ENCODE results near the gene PRSS1.

Gene PRSS1

DNA sequence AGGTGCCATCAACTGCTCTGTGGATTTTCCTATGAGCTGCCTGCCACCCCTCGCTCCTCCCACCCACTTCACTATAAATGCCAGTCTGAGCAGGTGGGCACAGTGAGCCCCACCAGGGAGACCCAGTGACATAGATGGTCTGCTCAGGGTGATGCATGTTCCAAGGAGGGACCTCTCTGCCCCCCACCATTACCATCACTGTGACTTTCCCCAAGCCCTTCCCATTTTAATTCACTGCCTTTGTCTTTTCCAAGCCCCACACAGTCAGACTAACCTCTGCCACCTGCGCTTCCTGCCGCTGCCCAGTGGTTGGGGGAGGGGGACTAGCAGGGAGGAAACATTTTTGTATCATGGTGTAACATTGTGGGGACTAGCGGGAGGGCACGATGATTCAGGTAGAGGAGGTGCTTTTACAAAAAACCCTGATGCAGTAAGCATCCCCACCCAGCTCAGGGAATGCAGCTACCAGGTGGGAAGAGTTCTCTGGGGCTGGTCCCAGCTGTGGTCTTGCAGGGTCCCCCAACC is 46.1 kb downstream of the PRSS1 start:
- no peak for TF ChIP-seq CTCF (conservative IDR thresholded peaks at IDR 0.05; ENCODE audit: low read depth)
- CTCF ChIA-PET = no interaction called here
- POLR2A ChIA-PET (ENCODE audit: low non-redundant PET) = no interaction called here
- no peak overlapping the region for H3K27ac ChIP-seq
- DNase-seq (ENCODE audit: low spot score) = no peak

DNA sequence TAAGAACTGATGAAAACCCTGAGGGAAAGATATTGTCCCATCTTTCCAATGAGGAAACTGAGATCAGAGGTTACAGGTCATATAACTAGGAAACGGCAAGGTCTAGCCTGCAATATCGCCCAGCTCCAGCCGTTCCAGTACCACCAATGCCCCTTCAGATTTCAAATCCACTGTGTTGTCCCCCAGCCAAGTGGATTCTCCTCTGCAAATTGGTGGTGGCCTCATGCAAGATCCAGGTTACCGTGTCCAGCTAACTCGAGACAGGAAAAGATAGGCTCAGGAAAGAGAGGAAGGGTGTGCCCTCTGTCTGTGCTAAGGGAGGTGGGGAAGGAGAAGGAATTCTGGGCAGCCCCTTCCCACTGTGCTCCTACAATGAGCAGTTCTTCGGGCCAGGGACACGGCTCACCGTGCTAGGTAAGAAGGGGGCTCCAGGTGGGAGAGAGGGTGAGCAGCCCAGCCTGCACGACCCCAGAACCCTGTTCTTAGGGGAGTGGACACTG is 46.8 kb downstream of the PRSS1 start:
- DNase-seq (ENCODE audit: low spot score) = no peak
- CTCF ChIA-PET = interaction anchor here (0.5 kb wide), 1 partner anchor 208 kb away, joined by 3 read pairs; no protein-coding TSS in a partner anchor
- no peak overlapping the region for H3K27ac ChIP-seq
- POLR2A ChIA-PET (ENCODE audit: low non-redundant PET) = no interaction called here
- TF ChIP-seq CTCF (conservative IDR thresholded peaks at IDR 0.05; ENCODE audit: low read depth) = no peak

DNA sequence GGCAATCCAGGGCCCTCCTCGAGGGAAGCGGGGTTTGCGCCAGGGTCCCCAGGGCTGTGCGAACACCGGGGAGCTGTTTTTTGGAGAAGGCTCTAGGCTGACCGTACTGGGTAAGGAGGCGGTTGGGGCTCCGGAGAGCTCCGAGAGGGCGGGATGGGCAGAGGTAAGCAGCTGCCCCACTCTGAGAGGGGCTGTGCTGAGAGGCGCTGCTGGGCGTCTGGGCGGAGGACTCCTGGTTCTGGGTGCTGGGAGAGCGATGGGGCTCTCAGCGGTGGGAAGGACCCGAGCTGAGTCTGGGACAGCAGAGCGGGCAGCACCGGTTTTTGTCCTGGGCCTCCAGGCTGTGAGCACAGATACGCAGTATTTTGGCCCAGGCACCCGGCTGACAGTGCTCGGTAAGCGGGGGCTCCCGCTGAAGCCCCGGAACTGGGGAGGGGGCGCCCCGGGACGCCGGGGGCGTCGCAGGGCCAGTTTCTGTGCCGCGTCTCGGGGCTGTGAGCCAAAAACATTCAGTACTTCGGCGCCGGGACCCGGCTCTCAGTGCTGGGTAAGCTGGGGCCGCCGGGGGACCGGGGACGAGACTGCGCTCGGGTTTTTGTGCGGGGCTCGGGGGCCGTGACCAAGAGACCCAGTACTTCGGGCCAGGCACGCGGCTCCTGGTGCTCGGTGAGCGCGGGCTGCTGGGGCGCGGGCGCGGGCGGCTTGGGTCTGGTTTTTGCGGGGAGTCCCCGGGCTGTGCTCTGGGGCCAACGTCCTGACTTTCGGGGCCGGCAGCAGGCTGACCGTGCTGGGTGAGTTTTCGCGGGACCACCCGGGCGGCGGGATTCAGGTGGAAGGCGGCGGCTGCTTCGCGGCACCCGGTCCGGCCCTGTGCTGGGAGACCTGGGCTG is 47.5 kb downstream of the PRSS1 start:
- ChIA-PET CTCF (interaction anchor here (0.5 to 0.7 kb wide), 2 partner anchors 48 to 209 kb away, joined by 3 read pairs; no protein-coding TSS in a partner anchor), POLR2A (ENCODE audit: low non-redundant PET) (no interaction called here)
- no peak overlapping the region for H3K27ac ChIP-seq
- DNase-seq (ENCODE audit: low spot score) = no peak
- no peak for TF ChIP-seq CTCF (conservative IDR thresholded peaks at IDR 0.05; ENCODE audit: low read depth)

DNA sequence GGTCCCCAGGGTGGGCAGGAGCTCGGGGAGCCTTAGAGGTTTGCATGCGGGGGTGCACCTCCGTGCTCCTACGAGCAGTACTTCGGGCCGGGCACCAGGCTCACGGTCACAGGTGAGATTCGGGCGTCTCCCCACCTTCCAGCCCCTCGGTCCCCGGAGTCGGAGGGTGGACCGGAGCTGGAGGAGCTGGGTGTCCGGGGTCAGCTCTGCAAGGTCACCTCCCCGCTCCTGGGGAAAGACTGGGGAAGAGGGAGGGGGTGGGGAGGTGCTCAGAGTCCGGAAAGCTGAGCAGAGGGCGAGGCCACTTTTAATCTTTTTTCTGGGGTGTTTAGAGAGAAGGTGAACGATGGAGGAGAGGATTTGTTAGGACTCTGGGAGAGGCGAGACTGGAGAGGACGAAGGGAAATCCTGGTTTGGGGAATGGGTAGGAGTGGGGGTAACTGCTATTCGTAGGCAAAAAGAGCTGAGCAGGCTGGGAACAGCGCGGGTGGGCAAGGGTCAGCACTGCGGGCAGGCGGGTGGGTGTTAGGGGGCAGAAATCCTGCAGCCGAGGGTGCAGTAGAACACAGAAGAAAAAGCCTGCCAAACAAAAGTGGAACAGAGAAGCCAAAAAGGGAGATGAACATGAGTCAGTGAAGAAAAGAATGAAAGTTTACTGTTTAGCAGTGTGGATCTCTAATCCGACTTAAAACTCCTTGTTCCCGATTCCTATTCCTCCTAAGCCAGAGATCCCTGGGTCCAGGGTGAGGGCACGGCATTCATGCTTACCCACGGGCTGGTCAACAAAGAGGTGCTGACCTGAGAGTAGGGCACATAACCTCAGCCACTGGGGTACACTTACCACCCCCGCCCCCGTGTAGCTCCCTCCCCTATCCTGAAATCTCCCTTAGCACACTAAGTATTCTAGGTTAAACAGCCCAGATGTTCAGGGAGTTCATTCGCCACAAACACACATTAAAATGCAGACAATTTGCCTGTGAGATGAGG is 48.4 kb downstream of the PRSS1 start:
- TF ChIP-seq CTCF (conservative IDR thresholded peaks at IDR 0.05; ENCODE audit: low read depth) = no peak
- no peak overlapping the region for H3K27ac ChIP-seq
- CTCF ChIA-PET = interaction anchor here (0.6 kb wide), 1 partner anchor 48 kb away, joined by 4 read pairs; no protein-coding TSS in a partner anchor
- DNase-seq (ENCODE audit: low spot score) = no peak
- POLR2A ChIA-PET (ENCODE audit: low non-redundant PET) = no interaction called here

GRCh38 chr7:142798451-142799436 is 49.5 kb downstream of the PRSS1 start:
- no peak overlapping the region for H3K27ac ChIP-seq
- DNase-seq (ENCODE audit: low spot score) = no peak
- TF ChIP-seq CTCF (conservative IDR thresholded peaks at IDR 0.05; ENCODE audit: low read depth) = no peak
- ChIA-PET POLR2A (ENCODE audit: low non-redundant PET) (no interaction called here), CTCF (interaction anchor here (0.6 kb wide), 1 partner anchor 46 kb away, joined by 4 read pairs; no protein-coding TSS in a partner anchor)
